NCI-H2081 treated with DMSO at 0.1 percent for 48 hours (cell line): ENCODE data around the gene LHFPL2.

Experiments used
- DNase-seq: peaks from one replicate; lab custom pipeline; 2025; lab: John Stamatoyannopoulos, UW

LHFPL2 gene

GRCh38 chr5:78666041-78666444, 17.5 kb upstream of the LHFPL2 start:
- no peak for DNase-seq

- no peak for DNase-seq
Observed at GRCh38 chr5:78665534-78665933, 17.0 kb upstream of the LHFPL2 start.

- no peak for DNase-seq
Observed at GRCh38 chr5:78662323-78662722, 13.8 kb upstream of the LHFPL2 start.

- no peak for DNase-seq
Observed at GRCh38 chr5:78661691-78662090, 13.1 kb upstream of the LHFPL2 start.

GRCh38 chr5:78661044-78661443, 12.5 kb upstream of the LHFPL2 start:
- no peak for DNase-seq

- DNase-seq: no peak
Observed at GRCh38 chr5:78660401-78660800, 11.8 kb upstream of the LHFPL2 start.

GRCh38 chr5:78659714-78660113, 11.1 kb upstream of the LHFPL2 start:
- no peak for DNase-seq

GRCh38 chr5:78659114-78659513, 10.5 kb upstream of the LHFPL2 start:
- DNase-seq: no peak

- no peak for DNase-seq
Observed at GRCh38 chr5:78657201-78657600, 8.6 kb upstream of the LHFPL2 start.

- no peak for DNase-seq
Observed at GRCh38 chr5:78655746-78656290, 7.2 kb upstream of the LHFPL2 start.

GRCh38 chr5:78654386-78654785, 5.8 kb upstream of the LHFPL2 start:
- no peak for DNase-seq

GRCh38 chr5:78653681-78654366, 5.3 kb upstream of the LHFPL2 start:
- DNase-seq: no peak

GRCh38 chr5:78653031-78653430, 4.5 kb upstream of the LHFPL2 start:
- no peak for DNase-seq

GRCh38 chr5:78651468-78651867, 2.9 kb upstream of the LHFPL2 start:
- DNase-seq: no peak

GRCh38 chr5:78650531-78650930, 2.0 kb upstream of the LHFPL2 start:
- DNase-seq: no peak

GRCh38 chr5:78649861-78650496, 1.4 kb upstream of the LHFPL2 start:
- DNase-seq: no peak

GRCh38 chr5:78649211-78649695, 681 bp upstream of the LHFPL2 start:
- DNase-seq: no peak

GRCh38 chr5:78647838-78648358, 674 bp downstream of the LHFPL2 start:
- no peak for DNase-seq

- no peak for DNase-seq
Observed at GRCh38 chr5:78647351-78647818, 1.2 kb downstream of the LHFPL2 start.

GRCh38 chr5:78644741-78645300, 3.8 kb downstream of the LHFPL2 start:
- no peak for DNase-seq

GRCh38 chr5:78644129-78644528, 4.4 kb downstream of the LHFPL2 start:
- DNase-seq: no peak

GRCh38 chr5:78642701-78643100, 5.9 kb downstream of the LHFPL2 start:
- no peak for DNase-seq
